ENCODE measurements around the gene FOXD1. TPM values are rescaled to one million over a fixed set of nuclear protein-coding genes. Genes with fewer than 3 reads are reported as not detected.

The FOXD1 gene
- total RNA-seq, 2 donors from 2014 or later, result not detected

DNA sequence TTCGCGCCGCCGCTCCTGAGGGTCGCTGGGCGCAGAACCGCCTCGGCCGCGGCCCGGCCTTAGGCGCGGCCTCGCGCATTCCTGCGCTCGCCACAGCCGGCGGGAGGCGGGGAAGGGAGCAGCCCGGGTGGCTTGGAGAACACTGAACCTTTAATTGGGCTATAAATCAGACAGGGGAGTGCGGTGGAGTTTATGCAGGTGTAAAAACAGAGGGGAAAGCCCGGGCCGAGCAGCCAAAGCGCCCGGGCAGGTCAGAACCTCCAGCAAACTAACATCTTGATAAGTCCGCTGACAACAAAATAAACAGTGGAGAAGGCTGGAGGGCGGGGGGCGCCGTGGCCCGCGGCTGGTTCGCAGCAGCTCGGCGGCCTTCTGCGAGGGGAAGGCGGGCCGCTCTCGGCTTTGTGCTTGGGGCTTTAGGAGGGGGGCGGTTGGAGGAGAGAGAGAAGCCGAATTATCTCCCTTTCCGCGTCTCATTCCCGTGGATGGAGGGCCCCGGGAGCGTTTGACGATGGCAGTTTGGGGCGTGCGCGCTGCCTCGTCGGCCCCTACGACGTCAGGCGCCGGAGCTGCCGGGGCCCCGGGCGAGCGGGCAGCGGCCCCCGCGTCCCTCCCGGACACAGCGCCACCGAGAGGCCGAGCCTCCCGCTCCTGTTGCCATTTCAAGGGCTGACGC, 11.3 kb downstream of the FOXD1 start:
- ATAC-seq (peak; percentile 56), DNase-seq (no peak)
- Histone ChIP-seq H3K9me3 (no peaks in the 10 kb centered on the region), H3K36me3 (replicated peaks in 1 of 2; ENCODE audit: insufficient read depth in 1 of 2, low read depth in 2 of 2) (no peaks in the 10 kb centered on the region), H3K27ac (no peak overlapping the region), H3K4me3 (no peak overlapping the region), H3K27me3 (peaks cover 5 to 52% of the 10 kb centered on the region in 2 donors), H3K4me1 (peaks cover 18% of the 10 kb centered on the region)
- TF ChIP-seq POLR2A (IDR thresholded peaks at IDR 0.05), result no peak
- TF ChIP-seq, protein P1, sequence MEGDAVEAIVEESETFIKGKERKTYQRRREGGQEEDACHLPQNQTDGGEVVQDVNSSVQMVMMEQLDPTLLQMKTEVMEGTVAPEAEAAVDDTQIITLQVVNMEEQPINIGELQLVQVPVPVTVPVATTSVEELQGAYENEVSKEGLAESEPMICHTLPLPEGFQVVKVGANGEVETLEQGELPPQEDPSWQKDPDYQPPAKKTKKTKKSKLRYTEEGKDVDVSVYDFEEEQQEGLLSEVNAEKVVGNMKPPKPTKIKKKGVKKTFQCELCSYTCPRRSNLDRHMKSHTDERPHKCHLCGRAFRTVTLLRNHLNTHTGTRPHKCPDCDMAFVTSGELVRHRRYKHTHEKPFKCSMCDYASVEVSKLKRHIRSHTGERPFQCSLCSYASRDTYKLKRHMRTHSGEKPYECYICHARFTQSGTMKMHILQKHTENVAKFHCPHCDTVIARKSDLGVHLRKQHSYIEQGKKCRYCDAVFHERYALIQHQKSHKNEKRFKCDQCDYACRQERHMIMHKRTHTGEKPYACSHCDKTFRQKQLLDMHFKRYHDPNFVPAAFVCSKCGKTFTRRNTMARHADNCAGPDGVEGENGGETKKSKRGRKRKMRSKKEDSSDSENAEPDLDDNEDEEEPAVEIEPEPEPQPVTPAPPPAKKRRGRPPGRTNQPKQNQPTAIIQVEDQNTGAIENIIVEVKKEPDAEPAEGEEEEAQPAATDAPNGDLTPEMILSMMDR (IDR thresholded peaks at IDR 0.05), result peak in 1 of 7 experiments; percentile 8
- intact Hi-C loops (cut with DNase I), result no loop called here
- WGBS, 2 donors, result 1 to 2% methylated on average over 28 to 64 of the region's 69 CpGs

DNA sequence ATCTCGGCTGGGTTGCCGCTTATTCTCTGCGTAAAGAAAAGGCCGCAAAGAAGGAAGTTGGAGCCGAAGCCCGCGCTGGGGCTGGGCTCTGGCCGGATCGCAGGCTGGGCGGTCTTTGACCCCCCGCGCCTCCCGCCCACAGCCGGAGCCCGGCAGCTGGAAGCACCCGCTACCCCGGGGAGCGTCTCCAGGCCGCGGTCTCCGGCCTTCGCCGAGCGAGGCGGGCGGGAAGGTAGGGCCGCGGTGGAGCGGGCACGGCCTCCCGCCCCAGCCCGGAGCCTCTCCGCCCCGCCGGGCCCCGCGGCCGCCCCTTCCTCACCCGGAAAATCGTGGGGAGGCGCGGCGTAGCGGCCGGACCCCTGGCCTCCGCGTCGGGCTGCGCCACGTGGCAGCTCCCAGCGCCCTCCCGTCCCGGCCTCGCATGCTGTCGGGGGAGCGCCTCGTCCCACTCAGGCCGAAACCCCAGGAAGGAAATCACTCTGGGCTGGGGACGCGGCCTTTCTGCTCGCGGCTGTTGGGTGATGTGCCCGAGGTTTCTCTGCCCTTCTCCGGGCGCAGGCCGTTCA, 12.0 kb downstream of the FOXD1 start:
- no peak overlapping the region for H3K27ac ChIP-seq
- no peaks in the 10 kb centered on the region for H3K9me3 ChIP-seq
- peaks cover 18% of the 10 kb centered on the region for H3K4me1 ChIP-seq
- H3K4me3 ChIP-seq, result no peak overlapping the region
- no peaks in the 10 kb centered on the region for H3K36me3 ChIP-seq (replicated peaks in 1 of 2; ENCODE audit: insufficient read depth in 1 of 2, low read depth in 2 of 2)
- peaks cover 5 to 49% of the 10 kb centered on the region in 2 donors for H3K27me3 ChIP-seq
- WGBS, 2 donors, result 7 to 39% methylated on average over 6 to 63 of the region's 66 CpGs
- no peak for DNase-seq
- ATAC-seq, result peak; percentile 27
- intact Hi-C loops (cut with DNase I), result no loop called here
- TF ChIP-seq POLR2A (IDR thresholded peaks at IDR 0.05), result no peak
- TF ChIP-seq, protein P1 (IDR thresholded peaks at IDR 0.05), result no peak

DNA sequence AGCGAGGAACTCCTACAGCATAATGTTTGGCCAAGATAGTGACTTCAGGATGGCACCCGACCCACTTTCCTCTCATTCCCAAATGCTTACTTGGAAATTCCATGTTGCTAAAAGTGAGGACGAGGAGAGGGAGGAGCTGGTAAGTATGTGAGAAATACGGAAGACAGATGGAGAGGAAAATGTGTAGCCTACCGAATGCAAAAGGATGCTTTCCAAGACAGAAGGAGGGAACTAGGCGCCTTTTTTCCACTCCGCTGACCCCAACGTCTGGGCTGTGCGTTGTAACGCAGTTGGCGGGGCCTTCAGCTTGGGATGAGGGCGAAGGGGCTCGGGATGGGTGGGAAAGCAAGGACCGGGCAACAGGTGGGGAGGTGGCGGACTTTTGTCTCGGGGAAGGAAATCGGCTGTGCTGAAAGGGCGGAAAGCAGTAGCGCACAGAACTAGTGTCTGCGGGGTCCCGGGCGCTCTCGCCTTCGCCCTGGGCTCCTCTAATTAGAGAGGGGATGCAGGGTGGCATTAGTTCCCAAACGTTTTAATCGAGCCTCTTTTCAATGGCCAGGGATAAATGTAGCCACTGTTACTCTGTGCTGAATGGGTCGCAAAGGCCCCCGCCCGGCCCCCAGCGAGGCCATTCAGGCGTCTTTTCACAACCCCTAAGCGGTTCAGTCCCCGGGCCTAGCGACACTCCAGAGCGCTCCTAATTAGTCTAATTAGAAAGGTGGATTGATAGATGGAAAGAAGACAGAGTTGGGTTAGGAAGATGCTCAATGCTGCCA, 12.6 kb downstream of the FOXD1 start:
- H3K36me3 ChIP-seq (replicated peaks in 1 of 2; ENCODE audit: insufficient read depth in 1 of 2, low read depth in 2 of 2), result no peaks in the 10 kb centered on the region
- H3K27ac ChIP-seq, result no peak overlapping the region
- H3K9me3 ChIP-seq, result no peaks in the 10 kb centered on the region
- peaks cover 18% of the 10 kb centered on the region for H3K4me1 ChIP-seq
- peaks cover 5 to 48% of the 10 kb centered on the region in 2 donors for H3K27me3 ChIP-seq
- intact Hi-C loops (cut with DNase I), result no loop called here
- TF ChIP-seq, protein P1 (IDR thresholded peaks at IDR 0.05), result no peak
- TF ChIP-seq POLR2A (IDR thresholded peaks at IDR 0.05), result no peak
- no peak overlapping the region for H3K4me3 ChIP-seq
- DNase-seq (no peak), ATAC-seq (no peak)
- 24 to 47% methylated on average over 29 to 35 of the region's 35 CpGs for WGBS, 2 donors

DNA sequence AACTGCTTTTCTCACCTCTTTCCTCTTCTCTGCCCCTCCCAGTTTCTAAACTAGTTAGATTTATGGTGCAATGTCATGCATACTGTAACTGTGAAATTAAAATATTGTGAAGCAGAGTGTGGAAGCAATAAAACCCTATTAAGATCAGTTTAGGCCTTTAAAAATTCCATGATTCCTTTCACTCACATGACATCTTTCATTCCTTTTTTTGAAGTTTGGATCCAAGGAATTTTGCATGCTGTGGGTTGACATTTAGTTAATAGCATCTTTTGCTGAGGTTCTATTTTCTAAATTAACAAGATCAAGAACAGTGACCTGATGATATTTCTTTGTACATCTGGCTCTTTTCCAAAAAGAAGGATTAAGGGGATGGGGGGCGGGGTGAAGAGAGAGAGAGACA, 13.7 kb downstream of the FOXD1 start:
- no peaks in the 10 kb centered on the region for H3K9me3 ChIP-seq
- H3K36me3 ChIP-seq (replicated peaks in 1 of 2; ENCODE audit: insufficient read depth in 1 of 2, low read depth in 2 of 2), result no peaks in the 10 kb centered on the region
- intact Hi-C loops (cut with DNase I), result no loop called here
- ATAC-seq (no peak), DNase-seq (no peak)
- peaks cover 5 to 39% of the 10 kb centered on the region in 2 donors for H3K27me3 ChIP-seq
- H3K27ac ChIP-seq, result no peak overlapping the region
- no peak overlapping the region for H3K4me3 ChIP-seq
- TF ChIP-seq, protein P1 (IDR thresholded peaks at IDR 0.05), result no peak
- no peak for TF ChIP-seq POLR2A (IDR thresholded peaks at IDR 0.05)
- WGBS, 2 donors, result 46 to 57% methylated on average over 1 of the region's 1 CpG
- peaks cover 18% of the 10 kb centered on the region for H3K4me1 ChIP-seq

All from body of pancreas (tissue), 4 donors.